Fibroblast of lung (primary cell): Measurements from ENCODE around the gene CCDC157.
"Not testable (repeated sequence)": the region's sequence is repeated elsewhere in the genome, so short reads cannot be mapped to it uniquely, and the experiment has no call there.

Source experiments
- EZH2 ChIP-seq: IDR thresholded peaks from 2 replicates; pipeline ENCODE4 v1.5.1; 2012; ENCODE audit warnings: low read length, control low read depth, mild to moderate bottlenecking; ENCODE audit errors: missing control alignments
- TF ChIP-seq, protein P1 (sequence below), 2 donors: IDR thresholded peaks in 1 of 2; conservative IDR thresholded peaks in 1 of 2; 1 replicate in 1 of 2; 2 replicates in 1 of 2; pipeline ENCODE4 v1.5.1; 2011 to 2012; ENCODE audit warnings: low read length in 2 of 2, control low read depth in 1 of 2, inconsistent platforms in 1 of 2, low read depth in 1 of 2, mild to moderate bottlenecking in 1 of 2

- not testable (repeated sequence) for TF ChIP-seq EZH2
- TF ChIP-seq, protein P1, sequence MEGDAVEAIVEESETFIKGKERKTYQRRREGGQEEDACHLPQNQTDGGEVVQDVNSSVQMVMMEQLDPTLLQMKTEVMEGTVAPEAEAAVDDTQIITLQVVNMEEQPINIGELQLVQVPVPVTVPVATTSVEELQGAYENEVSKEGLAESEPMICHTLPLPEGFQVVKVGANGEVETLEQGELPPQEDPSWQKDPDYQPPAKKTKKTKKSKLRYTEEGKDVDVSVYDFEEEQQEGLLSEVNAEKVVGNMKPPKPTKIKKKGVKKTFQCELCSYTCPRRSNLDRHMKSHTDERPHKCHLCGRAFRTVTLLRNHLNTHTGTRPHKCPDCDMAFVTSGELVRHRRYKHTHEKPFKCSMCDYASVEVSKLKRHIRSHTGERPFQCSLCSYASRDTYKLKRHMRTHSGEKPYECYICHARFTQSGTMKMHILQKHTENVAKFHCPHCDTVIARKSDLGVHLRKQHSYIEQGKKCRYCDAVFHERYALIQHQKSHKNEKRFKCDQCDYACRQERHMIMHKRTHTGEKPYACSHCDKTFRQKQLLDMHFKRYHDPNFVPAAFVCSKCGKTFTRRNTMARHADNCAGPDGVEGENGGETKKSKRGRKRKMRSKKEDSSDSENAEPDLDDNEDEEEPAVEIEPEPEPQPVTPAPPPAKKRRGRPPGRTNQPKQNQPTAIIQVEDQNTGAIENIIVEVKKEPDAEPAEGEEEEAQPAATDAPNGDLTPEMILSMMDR (conservative IDR thresholded peaks at IDR 0.05 in 1 of 2, IDR thresholded peaks at IDR 0.05 in 1 of 2; ENCODE audit: low read depth in 1 of 2, low read length in 2 of 2) = not testable (repeated sequence)
Measured at GRCh38 chr22:30338341-30338740, 18.5 kb upstream of the CCDC157 start.
